HL-60/S4 treated with phorbol 12-myristate 13-acetate at 8.2 ng/mL for 4 days and 3 days (cell line): ENCODE data around the gene MED27.

Experiments used
- in situ Hi-C: fragments of 300-500 bp; cut with MboI; formaldehyde crosslinking; loops from 2 replicates; pipeline ENCODE4 v1.15.0; 2022; ENCODE audit warnings: low sequenced_read_pairs

Gene MED27

DNA sequence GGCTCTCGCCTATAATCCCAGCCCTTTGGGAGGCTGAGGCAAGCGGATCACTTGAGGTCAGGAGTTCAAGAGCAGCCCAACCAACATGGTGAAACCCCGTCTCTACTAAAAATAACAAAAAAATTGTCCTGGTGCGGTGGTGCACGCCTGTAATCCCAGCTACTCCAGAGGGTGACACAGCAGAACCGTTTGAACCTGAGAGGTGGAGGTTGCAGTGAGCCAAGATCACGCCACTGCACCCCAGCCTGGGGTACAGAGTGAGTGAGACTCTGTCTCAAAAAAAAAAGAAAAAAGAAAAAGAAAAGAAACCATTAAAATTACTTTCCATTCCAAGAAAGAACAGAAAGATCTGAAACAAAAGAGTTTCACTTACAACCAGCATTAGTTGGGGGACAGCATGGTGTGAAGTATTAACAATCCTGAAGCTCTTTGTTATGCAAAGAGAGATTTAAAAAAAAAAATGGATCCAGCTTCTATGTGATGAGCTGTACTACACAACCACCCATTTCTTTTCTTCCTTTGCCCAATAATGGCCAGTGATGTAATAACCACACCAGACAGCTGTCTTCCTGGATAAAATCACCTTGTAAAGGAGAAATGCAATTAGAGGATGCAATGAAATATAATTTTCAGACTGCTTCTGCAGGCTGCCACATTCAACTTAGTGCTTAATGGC is 76.9 kb downstream of the MED27 start:
- in situ Hi-C loops = no loop called here

DNA sequence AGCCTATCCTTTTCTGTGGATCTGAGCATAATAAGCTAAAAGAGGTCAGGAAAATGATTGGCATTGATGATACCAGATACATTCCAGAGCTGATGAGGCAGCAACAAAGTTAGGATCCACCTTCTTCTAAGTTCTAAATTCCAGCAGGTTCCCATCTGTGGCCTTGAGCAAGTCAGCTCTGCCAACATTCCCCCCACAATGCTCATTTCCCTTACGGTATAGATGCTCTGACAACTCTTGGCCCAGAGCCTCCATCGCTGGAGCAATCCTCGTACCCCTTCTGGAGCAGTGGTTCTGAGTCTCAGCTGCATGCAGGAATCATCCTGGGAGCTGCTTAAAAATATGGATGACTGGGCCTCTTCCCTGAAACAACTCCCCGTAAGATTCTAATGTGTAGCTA is 78.1 kb downstream of the MED27 start:
- in situ Hi-C loops = no loop called here

DNA sequence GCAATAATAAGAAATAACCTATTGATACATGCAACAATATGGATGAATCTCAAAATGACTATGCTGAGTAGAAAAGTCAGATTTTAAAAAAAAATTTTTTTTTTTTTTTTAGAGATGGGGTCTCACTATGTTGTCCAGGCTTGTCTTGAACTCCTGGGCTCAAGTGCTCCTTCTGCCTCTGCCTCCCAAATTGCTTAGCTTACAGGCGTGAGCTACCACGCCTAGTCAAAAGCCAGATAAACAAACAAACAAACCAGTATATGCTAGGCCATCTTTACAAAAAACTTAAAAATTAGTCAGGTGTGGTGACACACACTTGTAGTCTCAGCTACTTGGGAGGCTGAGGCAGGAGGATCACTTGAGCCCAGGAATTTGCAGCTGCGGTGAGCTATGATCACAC is 79.0 kb downstream of the MED27 start:
- in situ Hi-C loops = no loop called here

DNA sequence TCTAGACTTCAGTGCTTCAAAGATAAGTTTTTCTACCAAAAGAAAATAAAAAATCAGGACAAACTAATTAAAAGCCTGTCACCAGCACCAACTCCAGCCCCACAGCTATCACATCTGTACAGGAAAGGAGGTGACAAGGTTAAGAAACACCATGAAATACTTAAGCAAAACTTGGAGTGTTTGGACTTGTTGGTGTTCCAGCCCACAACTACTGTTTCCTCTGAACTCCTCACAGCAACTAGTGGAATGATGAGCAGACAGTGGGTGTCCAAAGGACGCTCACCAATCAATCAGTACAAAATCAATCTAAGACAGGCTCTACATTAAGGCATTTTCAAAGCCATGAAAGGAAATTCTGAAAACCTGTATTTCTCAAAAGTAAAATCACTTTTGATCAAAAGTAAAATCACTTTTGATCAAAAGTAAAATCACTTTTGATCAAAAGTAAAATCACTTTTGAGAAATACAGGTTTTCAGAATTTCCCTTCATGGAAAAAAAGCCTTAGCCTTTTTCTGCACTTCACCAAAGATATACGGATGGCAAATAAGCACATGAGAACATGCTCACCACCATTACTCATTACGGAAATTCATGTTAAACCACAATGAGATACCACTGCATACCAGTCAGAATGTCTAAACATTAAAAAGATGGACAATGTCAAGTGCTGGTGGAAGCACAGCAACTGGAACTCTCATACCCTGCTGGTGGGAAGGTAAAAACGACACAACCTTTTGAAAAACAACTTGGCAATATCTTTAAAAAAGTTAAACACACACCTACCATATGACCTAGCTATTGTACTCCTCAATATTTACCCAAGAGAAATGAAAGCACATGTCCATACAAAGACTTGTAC is 79.7 kb downstream of the MED27 start:
- in situ Hi-C loops = no loop called here

DNA sequence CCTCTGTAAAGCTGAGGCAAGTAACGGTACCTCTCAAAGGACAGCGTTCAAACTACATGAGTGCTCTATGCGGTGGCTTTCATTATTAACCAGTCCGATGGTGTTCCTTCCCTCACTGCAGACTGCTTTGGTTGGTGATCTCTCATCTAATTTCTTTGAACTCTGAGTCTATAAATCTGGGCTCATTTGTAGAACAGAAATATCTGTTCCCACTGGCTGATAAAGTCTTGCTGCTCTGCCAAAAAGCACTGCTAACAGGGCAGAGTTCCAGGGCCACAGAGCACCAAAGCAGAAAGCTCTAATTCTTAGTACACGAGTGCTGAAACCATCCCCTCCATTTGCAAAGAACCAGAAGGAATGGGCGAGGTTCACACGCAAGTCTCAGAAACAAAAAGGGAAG is 81.9 kb downstream of the MED27 start:
- in situ Hi-C loops = no loop called here

DNA sequence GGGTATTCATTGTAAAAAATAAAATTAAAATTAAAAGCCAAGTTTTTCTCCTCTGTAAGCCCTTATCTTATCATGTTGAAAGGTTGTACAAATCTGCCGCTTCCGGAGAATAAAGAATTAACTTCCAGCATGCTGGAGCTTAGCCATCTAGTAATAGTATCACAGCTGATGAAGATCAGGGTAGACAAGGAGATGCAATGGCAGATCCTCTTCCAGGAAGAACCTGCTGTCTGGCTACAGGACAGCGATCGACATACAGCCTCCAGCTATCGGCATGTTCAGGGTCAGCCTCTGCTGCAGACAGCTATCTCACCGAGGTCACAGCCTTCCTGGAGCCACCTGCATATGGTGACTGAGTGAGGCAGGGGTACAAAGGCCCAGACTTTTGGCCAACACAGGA is 82.6 kb downstream of the MED27 start:
- in situ Hi-C loops = no loop called here

DNA sequence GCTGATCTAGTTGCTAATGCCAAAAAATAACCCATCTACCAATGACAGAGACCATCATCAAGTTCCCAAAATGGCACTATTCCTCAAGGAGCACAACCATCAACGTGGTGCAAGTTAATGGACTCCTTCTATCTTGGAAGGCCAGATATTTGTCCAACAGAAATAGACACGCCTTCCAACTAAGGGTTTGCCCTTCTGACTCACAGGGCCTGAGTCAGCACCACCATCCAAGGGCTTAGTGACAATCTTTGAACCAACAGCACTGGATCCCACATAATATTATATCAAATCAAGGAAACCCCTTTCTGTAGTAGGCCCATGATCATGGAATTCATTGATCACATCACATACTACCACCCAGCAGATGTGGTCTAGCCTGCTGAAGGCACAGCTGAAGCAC is 84.3 kb downstream of the MED27 start:
- in situ Hi-C loops = no loop called here

DNA sequence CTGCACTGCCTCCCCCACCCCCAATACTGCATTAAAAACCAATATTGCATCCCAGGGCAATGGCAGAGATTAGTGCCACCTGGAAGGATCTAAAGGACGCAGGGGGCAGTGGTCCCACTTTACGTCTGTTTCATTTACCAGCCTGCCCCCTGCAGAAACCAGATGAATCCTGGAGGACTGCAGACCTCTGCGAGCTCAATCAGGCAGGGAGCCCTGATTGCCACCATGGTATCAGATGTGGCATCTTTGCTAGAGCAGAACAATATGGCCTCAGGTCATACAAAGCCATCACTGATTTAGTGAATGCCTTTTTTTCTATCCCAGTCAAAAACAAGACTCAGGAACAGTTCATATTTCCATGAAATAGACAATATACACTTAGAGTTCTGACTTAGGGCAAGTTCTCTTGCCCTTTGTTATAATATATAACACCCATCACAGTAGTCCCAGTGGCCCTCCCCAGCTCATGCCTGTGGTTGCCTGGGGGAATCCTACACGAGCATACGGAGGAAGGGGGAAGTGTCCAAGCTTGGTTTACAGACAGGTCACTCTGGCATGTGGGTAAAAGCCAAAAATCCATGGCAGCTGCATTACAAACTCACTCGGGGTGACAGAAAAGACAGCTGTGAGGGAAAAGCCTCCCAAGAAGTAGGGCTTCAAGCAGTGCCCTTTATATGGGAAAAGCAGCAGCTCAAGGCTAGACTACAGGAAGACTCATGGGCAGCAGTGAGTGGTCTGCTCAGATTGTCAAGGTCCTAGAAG is 85.1 kb downstream of the MED27 start:
- in situ Hi-C loops = no loop called here

DNA sequence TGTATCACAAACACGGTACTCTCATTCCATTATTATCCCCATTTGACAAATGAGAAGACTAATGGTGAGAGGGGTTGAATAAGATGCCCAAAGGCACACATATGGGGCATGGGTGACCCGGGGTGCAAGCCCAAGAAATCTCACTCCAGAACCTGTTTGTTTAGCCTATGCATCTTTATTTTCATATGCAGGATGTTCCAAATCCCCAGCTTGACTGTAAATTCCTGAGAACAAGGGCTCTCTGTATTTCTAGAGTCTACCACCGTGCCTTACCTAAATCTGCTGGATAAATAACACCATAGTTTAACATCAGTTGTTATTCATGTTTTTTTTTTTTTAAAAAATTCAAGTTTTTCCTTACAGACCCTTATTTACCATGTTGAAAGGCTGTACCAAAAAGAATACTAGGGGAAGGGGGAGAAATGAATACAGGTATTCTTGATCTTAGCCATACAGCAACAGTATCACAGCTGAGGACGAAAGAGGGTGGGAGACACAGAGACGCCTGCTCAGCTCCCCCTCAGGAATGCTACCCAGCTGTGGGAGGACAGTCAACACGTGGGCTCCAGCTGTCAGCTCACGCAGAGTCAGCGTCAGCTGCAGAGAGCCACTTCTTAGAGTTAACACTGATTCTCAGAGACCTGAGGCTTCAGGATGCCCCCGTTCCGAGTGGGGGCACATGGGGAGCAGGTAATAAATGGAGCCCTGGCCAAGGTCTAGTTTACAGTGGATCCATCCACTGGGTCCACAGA is 86.6 kb downstream of the MED27 start:
- in situ Hi-C loops = no loop called here

DNA sequence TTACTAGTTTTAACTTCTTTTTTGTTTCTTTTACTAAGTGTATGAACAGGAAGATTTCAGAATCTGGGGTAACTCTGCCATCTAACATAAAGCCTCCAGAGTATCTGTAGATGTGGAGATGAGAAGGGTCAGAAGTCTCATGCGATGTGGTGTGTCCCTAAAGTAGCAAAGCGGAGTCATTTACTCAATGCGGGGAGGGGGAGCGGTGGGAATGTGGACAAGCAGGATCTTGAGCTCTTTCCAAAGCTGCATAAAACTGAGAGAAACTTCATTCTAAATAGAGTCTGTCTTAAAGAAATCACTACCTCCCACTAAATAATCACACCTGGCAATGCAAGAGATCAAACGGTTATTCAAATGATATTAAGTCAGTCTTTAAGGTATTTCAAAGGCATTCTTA is 92.4 kb downstream of the MED27 start:
- in situ Hi-C loops = no loop called here

DNA sequence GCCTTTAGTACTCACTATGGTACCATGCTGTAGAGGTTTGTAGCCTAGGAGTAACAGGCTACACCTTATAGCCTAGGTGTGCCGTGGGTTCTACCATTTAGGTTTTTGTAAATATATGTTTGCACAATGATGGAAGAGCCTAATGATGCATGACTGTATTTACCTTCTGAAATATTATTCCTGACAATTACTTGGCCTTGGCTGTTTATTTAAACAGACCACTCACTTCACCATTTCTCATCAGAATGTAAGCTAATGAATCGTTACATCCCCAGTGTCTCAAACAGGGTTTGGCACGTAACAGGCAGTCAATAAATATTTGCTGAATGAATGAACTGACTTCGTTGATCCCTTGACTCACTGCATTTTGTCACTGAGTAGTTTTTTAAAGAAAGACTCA is 93.1 kb downstream of the MED27 start:
- in situ Hi-C loops = no loop called here

DNA sequence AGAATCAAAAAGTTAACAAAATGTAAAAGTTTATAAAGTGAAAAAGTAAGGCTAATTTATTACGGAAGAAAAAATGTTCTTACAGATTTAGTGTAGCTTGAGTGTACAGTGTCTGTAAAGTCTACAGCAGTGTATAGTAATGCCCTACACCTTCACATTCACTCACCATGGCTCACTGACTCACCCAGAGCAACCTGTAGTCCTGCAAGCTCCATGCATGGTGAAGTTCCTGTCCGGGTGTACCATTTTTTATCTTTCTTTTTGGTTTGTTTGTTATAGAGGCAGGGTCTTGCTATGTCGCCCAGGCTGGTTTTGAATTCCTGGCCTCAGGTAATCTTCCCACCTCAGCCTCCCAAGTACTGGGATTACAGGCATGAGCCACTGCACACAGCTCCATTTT is 93.6 kb downstream of the MED27 start:
- in situ Hi-C loops = no loop called here

DNA sequence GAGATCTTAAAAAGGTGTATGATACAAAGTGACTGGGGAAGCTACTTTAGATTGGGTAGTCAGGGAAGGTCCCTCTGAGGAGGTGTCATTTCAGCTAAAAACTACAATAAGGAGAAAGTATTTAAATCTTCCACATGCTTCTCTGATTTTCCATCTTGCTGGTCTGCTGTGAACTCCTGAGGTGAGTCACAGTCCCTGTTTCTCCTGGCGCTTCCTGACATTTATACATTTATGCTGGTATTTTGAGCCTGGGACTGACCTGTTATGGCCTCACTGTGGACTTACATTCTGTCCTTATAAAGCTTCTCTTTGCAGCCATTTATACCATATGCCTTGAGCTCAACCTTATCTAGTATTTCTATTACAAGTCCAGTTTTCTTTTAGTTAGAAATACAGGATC is 95.1 kb downstream of the MED27 start:
- in situ Hi-C loops = no loop called here

DNA sequence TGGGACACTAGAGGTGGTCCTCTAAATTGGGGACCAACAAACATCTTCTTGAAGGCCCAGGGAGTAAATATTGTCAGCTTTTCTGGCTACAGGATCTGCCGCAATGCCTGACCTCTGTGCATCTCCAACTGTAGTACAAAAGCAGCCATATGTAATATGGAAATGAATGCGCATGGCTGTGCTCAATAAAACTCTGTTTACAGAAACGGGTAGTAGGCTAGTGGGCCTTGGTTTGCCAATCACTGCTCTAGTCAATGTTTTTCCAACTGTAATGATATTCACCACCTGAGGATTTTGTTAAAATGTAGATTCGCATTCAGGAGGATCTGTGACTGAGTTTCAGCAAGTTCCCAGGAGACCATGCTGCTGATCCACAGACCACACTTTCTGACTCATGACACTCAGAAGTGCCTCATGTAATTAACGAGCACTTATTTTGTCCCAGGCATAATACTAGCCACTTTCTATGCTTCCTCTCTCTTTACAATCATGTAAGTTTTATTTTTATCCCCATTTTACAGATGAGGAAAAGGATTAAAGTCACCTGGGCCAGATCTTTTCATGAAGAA is 96.9 kb downstream of the MED27 start:
- in situ Hi-C loops = no loop called here

DNA sequence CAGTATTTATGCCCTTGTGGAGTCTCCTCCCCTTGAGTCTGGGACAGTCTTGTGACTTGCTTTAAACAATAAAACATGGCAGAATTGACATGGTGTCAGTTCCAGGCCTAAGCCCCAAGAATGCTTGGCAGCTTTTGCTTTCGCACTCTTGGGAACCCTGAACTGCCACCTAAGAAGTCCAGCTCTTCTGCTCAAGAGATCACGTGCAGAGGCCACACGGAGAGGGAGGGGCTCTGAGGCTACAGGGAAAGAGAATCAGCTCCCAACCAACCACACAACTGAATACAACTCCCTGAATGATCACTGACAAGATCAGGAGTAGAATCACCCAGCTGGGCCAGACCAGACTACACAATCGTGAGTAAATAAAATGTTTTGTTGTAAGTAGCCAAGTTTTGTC is 97.6 kb downstream of the MED27 start:
- in situ Hi-C loops = no loop called here

DNA sequence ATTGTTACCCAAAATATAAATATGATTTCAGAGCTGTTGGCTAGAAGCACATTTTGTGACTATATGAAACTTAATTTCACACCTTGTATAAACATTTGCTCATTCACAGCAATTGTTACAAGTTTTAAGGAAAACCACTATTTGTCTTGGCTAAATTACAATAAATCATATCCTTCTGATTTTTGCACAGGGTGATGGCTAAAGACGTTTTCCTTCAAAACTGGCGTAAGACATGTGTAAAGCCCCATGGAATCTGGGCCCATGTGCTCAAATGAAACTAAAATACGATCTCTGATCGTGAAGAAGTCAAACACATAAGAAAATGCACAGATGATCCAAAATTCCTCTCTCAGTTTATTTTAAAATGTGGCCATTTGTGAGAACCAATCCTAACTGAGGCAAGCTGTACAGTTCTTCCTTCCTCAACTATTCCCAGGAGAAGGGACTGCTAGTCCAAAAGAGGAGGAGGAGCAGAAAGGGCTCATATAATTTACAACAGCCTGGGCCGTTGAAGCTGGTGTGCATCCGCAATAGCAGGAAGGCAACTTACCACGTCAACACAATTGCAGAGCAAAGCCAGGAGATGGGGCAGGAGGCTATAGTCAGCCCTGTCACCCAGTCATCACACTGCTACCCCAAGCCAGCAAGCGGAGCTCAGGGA is 98.4 kb downstream of the MED27 start:
- in situ Hi-C loops = no loop called here

DNA sequence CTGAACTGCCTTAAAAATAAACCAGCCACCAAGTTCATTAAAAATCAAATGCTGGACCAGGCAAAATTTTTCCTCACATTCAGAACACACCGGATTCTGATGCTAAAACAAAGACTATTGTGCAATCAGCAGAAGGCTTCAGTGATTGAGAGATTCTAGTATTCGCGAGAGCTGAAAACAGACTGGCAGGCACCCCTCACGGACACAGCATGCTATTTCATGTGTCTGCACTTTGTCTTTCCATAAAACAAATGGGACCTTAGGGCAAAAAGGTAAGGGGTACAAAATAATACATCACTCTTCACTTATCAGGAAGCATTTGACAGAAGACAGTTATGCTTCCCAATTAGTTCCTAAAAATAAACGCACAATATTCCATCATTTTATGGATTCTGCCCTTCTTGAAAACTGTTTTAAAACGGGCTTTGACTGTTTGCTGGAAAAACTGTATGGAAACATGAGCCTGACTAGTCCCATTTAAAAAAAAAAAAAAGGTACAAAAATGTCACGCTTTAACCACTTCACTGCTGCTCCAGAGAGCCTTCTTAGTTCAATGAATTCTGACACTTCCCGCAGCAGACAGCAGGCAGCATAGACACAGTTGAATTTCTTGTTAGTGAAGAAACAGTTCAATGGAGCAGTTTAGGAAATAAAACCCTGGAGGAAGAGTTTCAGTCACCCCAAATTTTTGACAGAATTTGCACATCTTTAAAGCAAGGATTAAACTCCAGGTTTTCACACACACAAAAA is 99.2 kb downstream of the MED27 start:
- in situ Hi-C loops = no loop called here

DNA sequence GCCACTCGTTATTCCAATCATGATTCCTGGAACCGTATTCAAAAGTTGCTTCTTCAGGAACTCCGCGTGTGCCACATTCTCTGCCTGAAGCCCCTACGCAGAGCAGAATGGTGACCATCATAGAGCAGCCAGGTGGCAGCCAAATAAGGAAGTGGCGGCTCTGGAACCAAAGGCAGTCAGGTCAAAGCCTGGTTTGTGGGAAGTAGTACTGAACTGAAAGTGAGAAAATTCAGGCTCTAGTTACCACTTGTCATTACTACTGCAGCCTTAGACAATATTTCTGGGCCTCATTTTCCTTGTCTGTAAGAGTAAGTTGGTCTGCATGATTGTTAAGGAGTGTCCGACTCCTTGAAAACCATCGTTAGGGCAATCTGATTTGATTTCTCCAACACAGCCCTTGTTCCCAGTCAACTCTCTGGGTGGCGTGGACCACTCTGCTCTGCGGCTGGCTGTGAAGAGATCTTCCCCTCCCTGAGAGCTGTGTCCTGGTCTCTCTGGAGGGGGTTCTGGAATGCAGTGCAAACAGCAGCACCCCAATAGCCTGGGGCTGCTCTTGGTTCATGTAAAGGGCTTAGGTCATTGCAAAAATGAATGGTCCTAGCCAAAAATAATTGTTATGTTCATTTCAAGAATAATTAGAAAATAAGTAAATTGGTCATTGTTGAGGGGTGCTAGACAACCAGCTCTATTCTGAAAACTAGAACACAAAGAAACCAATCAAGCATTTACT is 102.4 kb downstream of the MED27 start:
- in situ Hi-C loops = no loop called here
